Transverse colon (tissue), 4 donors: ENCODE measurements around the gene TCF20. TPM values are rescaled to one million over a fixed set of nuclear protein-coding genes. Genes with fewer than 3 reads are reported as not detected.

Source experiments
- DNase-seq: peaks from one replicate; pipeline ENCODE4 v3.0.0-alpha.2; 2019
- H3K27ac ChIP-seq, 4 donors: fragments of 200-600 bp; sonication (generic); 2 replicates each; pipeline ENCODE4 v1.5.1; 2016 to 2018; ENCODE audit warnings: inconsistent platforms in 4 of 4
- H3K27me3 ChIP-seq: fragments of 200-600 bp; sonication (generic); 2 replicates; pipeline ENCODE4 v1.5.1; 2017; ENCODE audit warnings: inconsistent platforms
- H3K36me3 ChIP-seq, 4 donors: fragments of 200-600 bp; sonication (generic); 2 replicates each; pipeline ENCODE4 v1.5.1; 2017 to 2019; ENCODE audit warnings: inconsistent platforms in 4 of 4
- H3K4me1 ChIP-seq, 4 donors: fragments of 200-600 bp; sonication (generic); 2 replicates each; pipeline ENCODE4 v1.5.1; 2017 to 2020; ENCODE audit warnings: inconsistent platforms in 4 of 4
- H3K4me3 ChIP-seq, 4 donors: fragments of 200-600 bp; sonication (generic); 1 replicate in 1 of 4; 2 replicates in 3 of 4; pipeline versions ENCODE4 v1.5.1 to v1.6.1; 2017 to 2019; ENCODE audit warnings: inconsistent platforms in 4 of 4
- H3K9me3 ChIP-seq, 2 donors: fragments of 200-600 bp; sonication (generic); 2 replicates each; pipeline ENCODE4 v1.5.1; 2017 to 2019; ENCODE audit warnings: inconsistent platforms in 2 of 2
- CTCF ChIP-seq, 5 experiments: fragments of 200-600 bp in 3 of 5; fragments of 450-650 bp in 2 of 5; sonication (generic) in 3 of 5; IDR thresholded peaks; 1 replicate in 2 of 5; 2 replicates in 3 of 5; pipeline ENCODE4 v1.5.1; 2016 to 2017; ENCODE audit warnings: antibody characterized with exemption in 5 of 5, inconsistent platforms in 3 of 5, mild to moderate bottlenecking in 2 of 5, moderate library complexity in 1 of 5
- EP300 ChIP-seq: sonication (generic); formaldehyde crosslinking; IDR thresholded peaks from one replicate; pipeline ENCODE4 v1.6.1; 2017; ENCODE audit warnings: antibody characterized with exemption, low read depth
- POLR2A ChIP-seq: fragments of 450-650 bp; IDR thresholded peaks from one replicate; pipeline ENCODE4 v1.6.1; 2016; ENCODE audit warnings: antibody characterized with exemption, mild to moderate bottlenecking, moderate library complexity
- POLR2AphosphoS5 ChIP-seq, 3 donors: sonication (generic); formaldehyde crosslinking; IDR thresholded peaks; one replicate each; pipeline ENCODE4 v1.6.1; 2016; ENCODE audit warnings: antibody characterized with exemption in 3 of 3
- WGBS, 2 donors: methylation state at CpG; one replicate each; pipeline ENCODE4 v1.1.5; 2018; ENCODE audit warnings: low coverage in 1 of 2; 5-methylcytosine and 5-hydroxymethylcytosine counted together
- in situ Hi-C, 4 donors: fragments of 200-750 bp; cut with MboI; loops; one replicate each; pipeline versions ENCODE4 v1.15.0 to v1.15.1; 2017; ENCODE audit warnings: low sequenced_read_pairs in 3 of 4, low pct_ligation_motif_present in 1 of 4, low pct_unique_long_range_greater_than_20kb in 1 of 4
- intact Hi-C: fragments of 100-400 bp; cut with DNase I; formaldehyde crosslinking; loops from one replicate; pipeline ENCODE4 v1.15.1; 2023; ENCODE audit warnings: low total_unique reads
- total RNA-seq, 4 donors: library from RNA; depleted of rRNA; stranded (reverse); fragments of >200 nt; gene quantifications; one replicate each; pipeline ENCODE4 v1.1.0, GENCODE V29; 2016

The TCF20 gene
- total RNA-seq, 4 donors from 2014 or later, result 30.3 to 43.7 (median 42.3) TPM

GRCh38 chr22:42268852-42269410 is 1.5 kb downstream of the TCF20 start:
- intact Hi-C loops, result no loop called here
- 11 to 20% methylated on average over 1 to 9 of the region's 9 CpGs for WGBS, 2 donors
- Histone ChIP-seq H3K36me3 (no peaks in the 10 kb centered on the region), H3K27ac (peak overlapping the region; percentile 91 to 97 (median 96)), H3K4me3 (peak overlapping the region; percentile 70 to 98 (median 87)), H3K27me3 (no peaks in the 10 kb centered on the region), H3K9me3 (no peaks in the 10 kb centered on the region), H3K4me1 (peaks cover 0 to 27% (median 16%) of the 10 kb centered on the region in 4 donors)
- TF ChIP-seq CTCF (IDR thresholded peaks at IDR 0.05) (no peak), POLR2A (no peak), EP300 (no peak), POLR2AphosphoS5 (IDR thresholded peaks at IDR 0.05) (no peak)
- in situ Hi-C loops, result no loop called here
- no peak for DNase-seq

- H3K27ac ChIP-seq, result no peak overlapping the region
- no peak for DNase-seq
- no peak overlapping the region for H3K4me3 ChIP-seq
- H3K27me3 ChIP-seq, result no peaks in the 10 kb centered on the region
- 25 to 69% methylated on average over 1 to 2 of the region's 2 CpGs for WGBS, 2 donors
- in situ Hi-C loops (no loop called here), intact Hi-C loops (no loop called here)
- no peaks in the 10 kb centered on the region for H3K36me3 ChIP-seq
- H3K9me3 ChIP-seq, result no peaks in the 10 kb centered on the region
- no peak for TF ChIP-seq POLR2A
- no peak for TF ChIP-seq POLR2AphosphoS5 (IDR thresholded peaks at IDR 0.05)
- no peak for TF ChIP-seq CTCF (IDR thresholded peaks at IDR 0.05)
- no peak for TF ChIP-seq EP300
- peaks cover 0 to 19% (median 12%) of the 10 kb centered on the region in 4 donors for H3K4me1 ChIP-seq
Observed at GRCh38 chr22:42265321-42265720, 5.1 kb downstream of the TCF20 start.

- in situ Hi-C loops, result no loop called here
- Histone ChIP-seq H3K4me1 (peaks cover 0 to 17% (median 9%) of the 10 kb centered on the region in 4 donors), H3K9me3 (no peaks in the 10 kb centered on the region), H3K27me3 (no peaks in the 10 kb centered on the region), H3K36me3 (no peaks in the 10 kb centered on the region), H3K4me3 (no peak overlapping the region), H3K27ac (no peak overlapping the region)
- DNase-seq, result no peak
- intact Hi-C loops, result no loop called here
- 67 to 88% methylated on average over 2 to 5 of the region's 5 CpGs for WGBS, 2 donors
- TF ChIP-seq POLR2AphosphoS5 (IDR thresholded peaks at IDR 0.05), result no peak
- no peak for TF ChIP-seq EP300
- TF ChIP-seq CTCF (IDR thresholded peaks at IDR 0.05), result no peak
- TF ChIP-seq POLR2A, result no peak
Observed at GRCh38 chr22:42263944-42264343, 6.5 kb downstream of the TCF20 start.

- H3K4me3 ChIP-seq, result no peak overlapping the region
- TF ChIP-seq EP300 (no peak), POLR2AphosphoS5 (IDR thresholded peaks at IDR 0.05) (no peak), POLR2A (no peak), CTCF (IDR thresholded peaks at IDR 0.05) (no peak)
- in situ Hi-C loops, result no loop called here
- intact Hi-C loops, result no loop called here
- DNase-seq, result no peak
- H3K36me3 ChIP-seq, result no peaks in the 10 kb centered on the region
- H3K27me3 ChIP-seq, result no peaks in the 10 kb centered on the region
- 57 to 60% methylated on average over 1 to 4 of the region's 4 CpGs for WGBS, 2 donors
- H3K9me3 ChIP-seq, result no peaks in the 10 kb centered on the region
- H3K4me1 ChIP-seq, result peaks cover 0 to 11% (median 3%) of the 10 kb centered on the region in 4 donors
- H3K27ac ChIP-seq, result no peak overlapping the region
Observed at GRCh38 chr22:42262964-42263363, 7.5 kb downstream of the TCF20 start.
